B cell (primary cell): ENCODE data around the gene ACTL6B. TPM values are rescaled to one million over a fixed set of nuclear protein-coding genes. Genes with fewer than 3 reads are reported as not detected.

ENCODE experiments used
- ATAC-seq: fragments of 200-7000 bp; cut with Tn5 transposase; one replicate; pipeline ENCODE4 v1.10.0; 2021; ENCODE audit warnings: low read depth, mild to moderate bottlenecking, moderate number of reproducible peaks, moderate library complexity
- CTCF ChIA-PET: fragments of 350-600 bp; sonication (Branson Sonifier 250); formaldehyde crosslinking; loops from one replicate; lab custom pipeline; 2021; ENCODE audit warnings: antibody characterized with exemption, inconsistent platforms; lab: Charles Lee
- POLR2A ChIA-PET: fragments of 350-600 bp; sonication (Branson Sonifier 250); formaldehyde crosslinking; loops from one replicate; lab custom pipeline; 2021; ENCODE audit warnings: antibody characterized with exemption; lab: Charles Lee
- DNase-seq: peaks from one replicate; pipeline ENCODE4 v3.0.0; 2013
- H2AFZ ChIP-seq: 2 replicates; pipeline ENCODE4 v1.6.1; 2012; ENCODE audit warnings: mild to moderate bottlenecking, low read depth, low read length; ENCODE audit not compliant: insufficient read depth, poor library complexity, severe bottlenecking
- H3K27ac ChIP-seq, 2 donors: 1 replicate in 1 of 2; 2 replicates in 1 of 2; pipeline ENCODE4 v1.5.1; 2012 to 2013; ENCODE audit warnings: low read length in 2 of 2, mild to moderate bottlenecking in 2 of 2, moderate library complexity in 1 of 2
- H3K27me3 ChIP-seq, 4 experiments: fragments of 200-600 bp in 1 of 4; sonication (generic) in 1 of 4; replicated peaks in 1 of 4; 1 replicate in 2 of 4; 2 replicates in 2 of 4; pipeline versions ENCODE4 v1.6.1 to v1.7.0; 2013 to 2016; ENCODE audit warnings: low read length in 3 of 4, mild to moderate bottlenecking in 2 of 4, mixed read lengths in 1 of 4, moderate library complexity in 1 of 4; ENCODE audit not compliant: insufficient read depth in 4 of 4, control insufficient read depth in 3 of 4; ENCODE audit errors: control extremely low read depth in 1 of 4
- H3K36me3 ChIP-seq, 2 experiments: replicated peaks in 1 of 2; 1 replicate in 1 of 2; 2 replicates in 1 of 2; pipeline versions ENCODE4 v1.6.1 to v1.7.1; 2013; ENCODE audit warnings: low read length in 1 of 2; ENCODE audit not compliant: insufficient read depth in 2 of 2, control insufficient read depth in 1 of 2; ENCODE audit errors: control extremely low read depth in 1 of 2, extremely low read depth in 1 of 2
- H3K4me1 ChIP-seq, 2 donors: fragments of 200-600 bp in 1 of 2; sonication (generic) in 1 of 2; 1 replicate in 1 of 2; 2 replicates in 1 of 2; pipeline versions ENCODE4 v1.5.1 to v1.6.1; 2013 to 2017; ENCODE audit warnings: low read length in 2 of 2; ENCODE audit not compliant: control insufficient read depth in 2 of 2, insufficient read depth in 2 of 2
- H3K4me2 ChIP-seq: replicated peaks from 2 replicates; pipeline ENCODE3; 2012; ENCODE audit warnings: mild to moderate bottlenecking, low read depth, low read length; ENCODE audit not compliant: poor library complexity, severe bottlenecking
- H3K4me3 ChIP-seq, 5 experiments: fragments of 200-600 bp in 1 of 5; sonication (generic) in 1 of 5; 1 replicate in 3 of 5; 2 replicates in 2 of 5; pipeline versions ENCODE4 v1.5.1 to v1.7.0; 2011 to 2016; ENCODE audit warnings: low read length in 4 of 5, mild to moderate bottlenecking in 4 of 5, low read depth in 2 of 5, control low read depth in 1 of 5, moderate library complexity in 1 of 5; ENCODE audit not compliant: insufficient read depth in 1 of 5; ENCODE audit errors: control extremely low read depth in 1 of 5, extremely low read depth in 1 of 5
- H3K79me2 ChIP-seq: fragments of 200-600 bp; sonication (generic); one replicate; pipeline ENCODE4 v1.6.0; 2016; ENCODE audit warnings: low read length; ENCODE audit not compliant: control insufficient read depth, insufficient read depth
- H3K9ac ChIP-seq: fragments of 200-600 bp; sonication (generic); 2 replicates; pipeline ENCODE4 v1.6.1; 2017; ENCODE audit warnings: mild to moderate bottlenecking, low read length, moderate library complexity
- H3K9me3 ChIP-seq, 3 donors: one replicate each; pipeline versions ENCODE4 v1.6.1 to v1.7.1; 2013; ENCODE audit warnings: low read length in 2 of 3; ENCODE audit not compliant: control insufficient read depth in 2 of 3, insufficient read depth in 1 of 3; ENCODE audit errors: control extremely low read depth in 1 of 3
- H4K20me1 ChIP-seq: 2 replicates; pipeline ENCODE4 v1.6.0; 2012; ENCODE audit warnings: mild to moderate bottlenecking, low read length; ENCODE audit not compliant: insufficient read depth, control insufficient read depth, poor library complexity, severe bottlenecking
- H3K27ac Mint-ChIP-seq: one replicate; pipeline ENCODE4 v1.8.0; 2021; ENCODE audit warnings: mixed read lengths
- H3K27me3 Mint-ChIP-seq: one replicate; pipeline ENCODE4 v1.8.0; 2021; ENCODE audit warnings: mixed read lengths
- H3K4me1 Mint-ChIP-seq: one replicate; pipeline ENCODE4 v1.8.0; 2021; ENCODE audit warnings: mixed read lengths
- H3K4me3 Mint-ChIP-seq: one replicate; pipeline ENCODE4 v1.8.0; 2021; ENCODE audit warnings: mixed read lengths
- H3K9me3 Mint-ChIP-seq: one replicate; pipeline ENCODE4 v1.8.0; 2022; ENCODE audit warnings: mixed read lengths; ENCODE audit not compliant: insufficient read depth
- EZH2 ChIP-seq: IDR thresholded peaks from 2 replicates; pipeline ENCODE4 v1.6.1; 2012; ENCODE audit warnings: borderline replicate concordance, low read depth, mild to moderate bottlenecking, moderate library complexity, low read length; ENCODE audit not compliant: insufficient read depth, poor library complexity, severe bottlenecking
- WGBS: methylation state at CpG from one replicate; pipeline ENCODE4 v1.1.5; 2013; ENCODE audit warnings: missing lambda C conversion rate; ENCODE audit not compliant: insufficient coverage; 5-methylcytosine and 5-hydroxymethylcytosine counted together
- intact Hi-C: fragments of 100-400 bp; cut with micrococcal nuclease; formaldehyde crosslinking; loops from one replicate; pipeline ENCODE4 v1.10.0; 2022
- polyA plus RNA-seq: library from polyadenylated mRNA; depleted of rRNA; stranded (reverse); fragments of >200 nt; gene quantifications from 2 replicates; pipeline ENCODE4 v1.2.3, GENCODE V29; 2012
- total RNA-seq, 2 donors: library from RNA; stranded (reverse); fragments of 120-200 nt in 1 of 2; gene quantifications; 1 replicate in 1 of 2; 2 replicates in 1 of 2; pipeline versions ENCODE4 v1.2.3 to v1.2.4, GENCODE V29; 2013 to 2022
- TF ChIP-seq, protein P1 (sequence below): fragments of 200-600 bp; IDR thresholded peaks from one replicate; pipeline ENCODE4 v1.8.0; 2022; ENCODE audit warnings: antibody characterized with exemption, mild to moderate bottlenecking

ACTL6B gene
- total and polyA plus RNA-seq, 2 donors (not counting 1 experiment from before 2014, with no cell fraction given), result not detected

DNA sequence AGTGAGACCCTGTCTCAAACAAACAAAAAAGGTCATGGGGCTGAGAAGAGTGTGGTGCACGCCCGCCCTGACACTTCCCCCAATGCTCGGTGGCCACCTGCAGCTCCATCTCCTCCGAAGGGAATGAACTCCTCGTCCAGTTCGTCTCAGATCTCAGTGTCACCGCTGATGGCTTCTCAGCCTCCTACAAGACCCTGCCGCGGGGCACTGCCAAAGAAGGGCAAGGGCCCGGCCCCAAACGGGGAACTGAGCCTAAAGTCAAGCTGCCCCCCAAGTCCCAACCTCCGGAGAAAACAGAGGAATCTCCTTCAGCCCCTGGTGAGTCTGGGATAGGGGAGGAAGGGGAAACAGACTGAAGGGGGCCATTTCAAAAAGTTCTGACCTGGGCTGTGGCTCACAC lies 49.9 kb downstream of the ACTL6B start:
- no peaks in the 10 kb centered on the region for H3K27me3 Mint-ChIP-seq
- intact Hi-C loops, result no loop called here
- no peak for TF ChIP-seq EZH2
- TF ChIP-seq, protein P1, sequence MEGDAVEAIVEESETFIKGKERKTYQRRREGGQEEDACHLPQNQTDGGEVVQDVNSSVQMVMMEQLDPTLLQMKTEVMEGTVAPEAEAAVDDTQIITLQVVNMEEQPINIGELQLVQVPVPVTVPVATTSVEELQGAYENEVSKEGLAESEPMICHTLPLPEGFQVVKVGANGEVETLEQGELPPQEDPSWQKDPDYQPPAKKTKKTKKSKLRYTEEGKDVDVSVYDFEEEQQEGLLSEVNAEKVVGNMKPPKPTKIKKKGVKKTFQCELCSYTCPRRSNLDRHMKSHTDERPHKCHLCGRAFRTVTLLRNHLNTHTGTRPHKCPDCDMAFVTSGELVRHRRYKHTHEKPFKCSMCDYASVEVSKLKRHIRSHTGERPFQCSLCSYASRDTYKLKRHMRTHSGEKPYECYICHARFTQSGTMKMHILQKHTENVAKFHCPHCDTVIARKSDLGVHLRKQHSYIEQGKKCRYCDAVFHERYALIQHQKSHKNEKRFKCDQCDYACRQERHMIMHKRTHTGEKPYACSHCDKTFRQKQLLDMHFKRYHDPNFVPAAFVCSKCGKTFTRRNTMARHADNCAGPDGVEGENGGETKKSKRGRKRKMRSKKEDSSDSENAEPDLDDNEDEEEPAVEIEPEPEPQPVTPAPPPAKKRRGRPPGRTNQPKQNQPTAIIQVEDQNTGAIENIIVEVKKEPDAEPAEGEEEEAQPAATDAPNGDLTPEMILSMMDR, result no peak
- 90% methylated on average over 11 of the region's 12 CpGs for WGBS
- H3K4me2 ChIP-seq, result no peak overlapping the region
- H4K20me1 ChIP-seq, result no peaks in the 10 kb centered on the region
- DNase-seq (no peak), ATAC-seq (no peak)
- H2AFZ ChIP-seq, result no peak overlapping the region
- H3K4me1 Mint-ChIP-seq, result peaks cover 14% of the 10 kb centered on the region
- no peak overlapping the region for H3K27ac ChIP-seq
- H3K9me3 Mint-ChIP-seq, result no peaks in the 10 kb centered on the region
- H3K4me3 Mint-ChIP-seq, result peak overlapping the region; percentile 90
- no peaks in the 10 kb centered on the region for H3K9me3 ChIP-seq
- POLR2A ChIA-PET, result interaction anchor here (0.6 to 2.0 kb wide), 3 partner anchors 20 to 141 kb away, joined by 3 to 18 read pairs (median 5); partner anchors contain the start of genes FBXO24 and LRCH4
- no peak overlapping the region for H3K4me3 ChIP-seq
- no peaks in the 10 kb centered on the region for H3K79me2 ChIP-seq
- H3K9ac ChIP-seq, result no peak overlapping the region
- CTCF ChIA-PET, result interaction anchor here (0.6 to 1.8 kb wide), 6 partner anchors 15 to 99 kb away, joined by 3 to 5 read pairs (median 3); partner anchors contain the start of genes FBXO24, LRCH4 and POP7
- no peaks in the 10 kb centered on the region for H3K36me3 ChIP-seq
- no peaks in the 10 kb centered on the region for H3K27me3 ChIP-seq
- no peak overlapping the region for H3K27ac Mint-ChIP-seq
- H3K4me1 ChIP-seq, result peaks cover 15 to 27% of the 10 kb centered on the region in 2 donors
